Colonic mucosa (tissue), 4 donors: Measurements from ENCODE around the gene EPC1. TPM values are rescaled to one million over a fixed set of nuclear protein-coding genes. Genes with fewer than 3 reads are reported as not detected.
A peak's percentile ranks its signal among the peaks of the same experiment; 100 is the strongest.
"Not testable (repeated sequence)": the region's sequence is repeated elsewhere in the genome, so short reads cannot be mapped to it uniquely, and the experiment has no call there.

Experiments used
- DNase-seq: peaks from one replicate; pipeline ENCODE4 v3.0.0-alpha.2; 2020
- H3K27ac ChIP-seq: fragments of 200-600 bp; one replicate; pipeline ENCODE4 v1.8.0; 2021
- H3K27me3 ChIP-seq: fragments of 200-600 bp; one replicate; pipeline ENCODE4 v1.8.0; 2021
- H3K36me3 ChIP-seq: fragments of 200-600 bp; one replicate; pipeline ENCODE4 v1.8.0; 2021
- H3K4me1 ChIP-seq: fragments of 200-600 bp; one replicate; pipeline ENCODE4 v1.8.0; 2021; ENCODE audit warnings: mild to moderate bottlenecking
- H3K4me3 ChIP-seq: fragments of 200-600 bp; one replicate; pipeline ENCODE4 v1.8.0; 2021
- H3K9ac ChIP-seq, 2 donors: one replicate each; pipeline ENCODE4 v1.7.0; 2013; ENCODE audit warnings: control low read depth in 2 of 2, low read depth in 2 of 2, low read length in 2 of 2
- H3K9me3 ChIP-seq: fragments of 200-600 bp; one replicate; pipeline ENCODE4 v1.8.0; 2021
- CTCF ChIP-seq: fragments of 200-600 bp; IDR thresholded peaks from one replicate; pipeline ENCODE4 v1.8.0; 2022; ENCODE audit warnings: antibody characterized with exemption, mild to moderate bottlenecking
- intact Hi-C: fragments of 100-400 bp; cut with DNase I; formaldehyde crosslinking; loops from one replicate; pipeline ENCODE4 v1.14.1; 2022
- total RNA-seq, 2 donors: library from RNA; stranded (reverse); fragmentation: NEBNext Ultra II Directional in 1 of 2; extraction: Animal tissue kit (Norgen Biotek cat#: 25700) in 1 of 2; gene quantifications; one replicate each; pipeline ENCODE4 v1.2.1, GENCODE V29; 2021
- donor health status: healthy.
- donor health status: DM: no; HTN: no; CAD: no.
- donor health status: DM: no; HTN: no; CAD: no.

EPC1 gene
- total RNA-seq, 2 donors from 2014 or later = 24.5 to 30.9 TPM

GRCh38 chr10:32367793-32368453 lies 21.0 kb upstream of the EPC1 start:
- Histone ChIP-seq H3K4me1 (peaks cover 3% of the 10 kb centered on the region), H3K27ac (no peak overlapping the region)

DNA sequence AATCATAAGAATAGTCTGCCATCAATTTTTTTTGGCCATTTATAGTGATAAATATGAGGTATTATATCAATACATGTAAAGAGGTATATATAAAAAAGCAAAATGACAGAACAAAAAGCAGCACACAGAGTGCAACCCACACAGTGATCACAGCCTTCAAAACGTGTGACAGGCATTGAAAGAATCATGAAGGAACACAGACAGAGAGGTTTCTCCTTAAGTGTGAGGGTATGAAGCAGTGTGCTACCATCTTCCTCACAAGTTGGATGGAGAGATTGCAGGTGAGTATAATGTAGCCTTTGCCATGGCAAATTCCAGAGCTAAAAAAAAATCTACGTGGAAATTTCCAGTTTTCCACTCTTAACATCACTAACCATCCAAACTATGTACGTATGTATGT lies 19.6 kb upstream of the EPC1 start:
- DNase-seq = no peak
- no peak overlapping the region for H3K4me3 ChIP-seq
- H3K9ac ChIP-seq = peak overlapping the region in 1 of 2 donors; percentile 27
- H3K27me3 ChIP-seq = no peaks in the 10 kb centered on the region
- TF ChIP-seq CTCF = no peak
- H3K9me3 ChIP-seq = no peaks in the 10 kb centered on the region
- H3K4me1 ChIP-seq = peaks cover 3% of the 10 kb centered on the region
- intact Hi-C loops = no loop called here
- no peaks in the 10 kb centered on the region for H3K36me3 ChIP-seq
- H3K27ac ChIP-seq = no peak overlapping the region

More at GRCh38 chr10:32367793-32368453, 21.0 kb upstream of the EPC1 start:
- no peaks in the 10 kb centered on the region for H3K27me3 ChIP-seq
- no peaks in the 10 kb centered on the region for H3K36me3 ChIP-seq
- no peak overlapping the region for H3K4me3 ChIP-seq
- DNase-seq = peak; percentile 90
- H3K9me3 ChIP-seq = no peaks in the 10 kb centered on the region
- intact Hi-C loops = no loop called here
- peak; percentile 75 for TF ChIP-seq CTCF
- H3K9ac ChIP-seq = peak overlapping the region in 1 of 2 donors; percentile 2

DNA sequence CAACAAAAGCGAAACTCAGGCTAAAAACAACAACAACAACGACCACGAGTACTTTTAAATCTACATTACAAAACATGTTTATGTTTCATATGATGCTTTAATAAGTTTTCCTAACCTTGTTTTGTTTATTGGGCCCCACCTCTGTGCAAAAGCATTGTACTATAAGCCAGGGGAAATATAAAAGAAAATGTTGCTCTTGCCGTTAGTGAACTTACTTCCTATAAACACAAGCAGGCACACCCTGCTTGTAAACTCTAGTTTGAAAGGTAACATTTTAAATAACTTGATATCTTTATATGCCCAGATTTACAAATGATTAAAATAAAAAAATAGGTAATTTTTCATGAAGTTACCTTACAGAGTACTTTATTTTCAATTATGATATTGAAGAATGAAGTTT lies 19.2 kb upstream of the EPC1 start:
- no peak overlapping the region for H3K4me3 ChIP-seq
- H3K9me3 ChIP-seq = no peaks in the 10 kb centered on the region
- H3K36me3 ChIP-seq = no peaks in the 10 kb centered on the region
- H3K9ac ChIP-seq = no peak overlapping the region
- intact Hi-C loops = no loop called here
- TF ChIP-seq CTCF = no peak
- DNase-seq = no peak
- no peak overlapping the region for H3K27ac ChIP-seq
- H3K27me3 ChIP-seq = no peaks in the 10 kb centered on the region
- peaks cover 3% of the 10 kb centered on the region for H3K4me1 ChIP-seq

GRCh38 chr10:32365404-32365803 lies 18.4 kb upstream of the EPC1 start:
- H3K4me1 ChIP-seq, H3K4me3 ChIP-seq, DNase-seq, intact Hi-C loops, H3K9me3 ChIP-seq, H3K27me3 ChIP-seq, H3K36me3 ChIP-seq, H3K27ac ChIP-seq, H3K9ac ChIP-seq: not testable (repeated sequence)

- TF ChIP-seq CTCF = no peak
- Histone ChIP-seq H3K9me3 (no peaks in the 10 kb centered on the region), H3K27me3 (no peaks in the 10 kb centered on the region), H3K4me1 (peaks cover 3% of the 10 kb centered on the region), H3K27ac (no peak overlapping the region), H3K9ac (peak overlapping the region in 1 of 2 donors; percentile 40), H3K36me3 (no peaks in the 10 kb centered on the region), H3K4me3 (no peak overlapping the region)
- DNase-seq = no peak
- intact Hi-C loops = no loop called here
Observed at GRCh38 chr10:32362571-32362970, 15.6 kb upstream of the EPC1 start.

- H3K27ac ChIP-seq = no peak overlapping the region
- no peaks in the 10 kb centered on the region for H3K27me3 ChIP-seq
- peaks cover 1% of the 10 kb centered on the region for H3K4me1 ChIP-seq
- TF ChIP-seq CTCF = no peak
- H3K9ac ChIP-seq = no peak overlapping the region
- H3K36me3 ChIP-seq = no peaks in the 10 kb centered on the region
- intact Hi-C loops = no loop called here
- no peak for DNase-seq
- no peak overlapping the region for H3K4me3 ChIP-seq
- no peaks in the 10 kb centered on the region for H3K9me3 ChIP-seq
Observed at GRCh38 chr10:32360884-32361283, 13.9 kb upstream of the EPC1 start.
